ENCODE measurements around the gene CKS2.

GRCh38 chr9:89278997-89279739, 31.8 kb upstream of the CKS2 start:
- TF ChIP-seq CTCF (IDR thresholded peaks at IDR 0.05) (peak; percentile 51 to 76 (median 57)), POLR2A (IDR thresholded peaks at IDR 0.05) (no peak), POLR2AphosphoS5 (IDR thresholded peaks at IDR 0.05) (no peak)
